Chondrocyte (in vitro differentiated cells): Measurements from ENCODE around the gene DPYD. TPM values are rescaled to one million over a fixed set of nuclear protein-coding genes. Genes with fewer than 3 reads are reported as not detected.

Experiments used
- DNase-seq: peaks from one replicate; pipeline ENCODE4 v3.0.0; 2021; ENCODE audit warnings: mixed read lengths, low spot score
- H3K27ac Mint-ChIP-seq: one replicate; pipeline ENCODE4 v1.8.0; 2021; ENCODE audit warnings: mild to moderate bottlenecking, moderate library complexity, mixed read lengths; ENCODE audit not compliant: unreplicated experiment
- H3K27me3 Mint-ChIP-seq: 2 replicates; pipeline ENCODE4 v1.8.0; 2021; ENCODE audit warnings: low read depth, mixed read lengths
- H3K36me3 Mint-ChIP-seq: 2 replicates; pipeline ENCODE4 v1.8.0; 2021; ENCODE audit warnings: low read depth, mixed read lengths
- H3K4me1 Mint-ChIP-seq: 2 replicates; pipeline ENCODE4 v1.8.0; 2021; ENCODE audit warnings: low read depth, mild to moderate bottlenecking, mixed read lengths
- H3K4me3 Mint-ChIP-seq: one replicate; pipeline ENCODE4 v1.8.0; 2021; ENCODE audit warnings: mild to moderate bottlenecking, moderate library complexity, mixed read lengths; ENCODE audit not compliant: unreplicated experiment
- H3K9me3 Mint-ChIP-seq: 2 replicates; pipeline ENCODE4 v1.8.0; 2021; ENCODE audit warnings: low read depth, mixed read lengths
- total RNA-seq: library from RNA; stranded (reverse); gene quantifications from 3 replicates; pipeline ENCODE4 v1.2.1, GENCODE V29; 2021
- TF ChIP-seq, protein P1 (sequence below): fragments of 200-600 bp; sonication (generic); IDR thresholded peaks from 2 replicates; pipeline ENCODE4 v1.5.0; 2021; ENCODE audit warnings: antibody characterized with exemption, mild to moderate bottlenecking, moderate library complexity

The DPYD gene
- total RNA-seq, 1 donor from 2014 or later = 5.3 TPM

DNA sequence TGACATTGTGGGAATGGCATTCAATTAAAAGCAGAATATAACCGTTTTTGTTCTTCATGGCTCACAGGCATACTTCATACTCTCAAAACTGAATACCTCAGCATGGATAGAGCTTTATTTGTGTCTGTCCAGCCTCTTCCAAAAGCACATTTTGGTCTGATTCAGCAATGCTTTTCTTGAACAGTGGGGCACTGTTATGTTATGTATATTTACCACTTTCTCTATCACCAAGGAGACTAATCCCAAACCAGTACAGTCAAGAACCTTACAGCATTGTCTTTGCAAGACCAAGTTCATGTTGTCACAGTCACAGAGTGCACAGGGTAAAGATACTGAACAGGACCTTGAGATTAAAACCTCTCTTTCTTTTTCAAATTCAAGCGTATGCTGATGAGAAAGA, 616.5 kb downstream of the DPYD start:
- H3K36me3 Mint-ChIP-seq = peaks cover 2% of the 10 kb centered on the region
- no peak for DNase-seq
- TF ChIP-seq, protein P1, sequence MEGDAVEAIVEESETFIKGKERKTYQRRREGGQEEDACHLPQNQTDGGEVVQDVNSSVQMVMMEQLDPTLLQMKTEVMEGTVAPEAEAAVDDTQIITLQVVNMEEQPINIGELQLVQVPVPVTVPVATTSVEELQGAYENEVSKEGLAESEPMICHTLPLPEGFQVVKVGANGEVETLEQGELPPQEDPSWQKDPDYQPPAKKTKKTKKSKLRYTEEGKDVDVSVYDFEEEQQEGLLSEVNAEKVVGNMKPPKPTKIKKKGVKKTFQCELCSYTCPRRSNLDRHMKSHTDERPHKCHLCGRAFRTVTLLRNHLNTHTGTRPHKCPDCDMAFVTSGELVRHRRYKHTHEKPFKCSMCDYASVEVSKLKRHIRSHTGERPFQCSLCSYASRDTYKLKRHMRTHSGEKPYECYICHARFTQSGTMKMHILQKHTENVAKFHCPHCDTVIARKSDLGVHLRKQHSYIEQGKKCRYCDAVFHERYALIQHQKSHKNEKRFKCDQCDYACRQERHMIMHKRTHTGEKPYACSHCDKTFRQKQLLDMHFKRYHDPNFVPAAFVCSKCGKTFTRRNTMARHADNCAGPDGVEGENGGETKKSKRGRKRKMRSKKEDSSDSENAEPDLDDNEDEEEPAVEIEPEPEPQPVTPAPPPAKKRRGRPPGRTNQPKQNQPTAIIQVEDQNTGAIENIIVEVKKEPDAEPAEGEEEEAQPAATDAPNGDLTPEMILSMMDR = no peak
- no peaks in the 10 kb centered on the region for H3K27me3 Mint-ChIP-seq
- no peaks in the 10 kb centered on the region for H3K9me3 Mint-ChIP-seq
- H3K4me1 Mint-ChIP-seq = no peaks in the 10 kb centered on the region
- H3K4me3 Mint-ChIP-seq = no peak overlapping the region
- no peak overlapping the region for H3K27ac Mint-ChIP-seq

DNA sequence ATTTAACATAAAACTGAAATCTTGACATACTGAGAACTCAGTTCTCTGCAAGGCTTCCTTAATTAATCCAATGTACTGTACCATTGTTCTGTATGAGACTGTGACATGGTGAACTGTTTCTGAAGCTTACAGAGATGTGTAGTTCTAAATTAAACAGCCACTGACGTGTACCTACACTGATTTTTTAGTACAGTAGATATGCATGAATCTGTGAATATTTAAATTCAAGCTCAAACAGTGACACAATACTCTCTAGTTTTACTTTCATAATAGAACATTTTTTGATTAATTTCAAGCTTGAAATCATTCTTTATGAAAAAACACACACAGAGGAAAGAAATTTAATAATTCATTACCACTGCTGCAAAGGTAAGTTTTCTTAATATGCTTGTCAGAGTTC, 621.9 kb downstream of the DPYD start:
- Mint-ChIP-seq H3K4me3 (no peak overlapping the region), H3K36me3 (no peaks in the 10 kb centered on the region), H3K27me3 (no peaks in the 10 kb centered on the region), H3K9me3 (no peaks in the 10 kb centered on the region), H3K4me1 (no peaks in the 10 kb centered on the region), H3K27ac (no peak overlapping the region)
- TF ChIP-seq, protein P1 = no peak
- DNase-seq = no peak

DNA sequence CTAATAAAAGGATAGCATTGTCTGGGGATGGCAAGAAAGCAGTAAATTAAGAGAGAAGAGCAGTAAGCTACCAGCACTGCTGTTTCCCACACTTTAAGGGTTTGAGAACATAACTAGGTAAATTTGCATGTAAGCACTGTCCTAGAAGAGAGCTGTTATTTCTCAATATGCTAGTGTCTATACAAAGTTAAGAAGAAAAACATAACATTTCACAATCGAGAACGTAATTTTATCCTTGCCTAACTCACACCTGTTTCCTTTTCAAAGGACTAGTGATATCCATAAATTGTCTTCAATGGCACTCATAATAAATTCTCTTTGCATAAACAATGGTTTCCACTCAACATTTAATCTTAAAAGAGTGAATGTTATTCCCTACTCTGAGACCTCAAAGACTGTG, 623.2 kb downstream of the DPYD start:
- no peaks in the 10 kb centered on the region for H3K36me3 Mint-ChIP-seq
- no peaks in the 10 kb centered on the region for H3K4me1 Mint-ChIP-seq
- H3K27me3 Mint-ChIP-seq = no peaks in the 10 kb centered on the region
- H3K4me3 Mint-ChIP-seq = no peak overlapping the region
- DNase-seq = no peak
- TF ChIP-seq, protein P1 = no peak
- no peak overlapping the region for H3K27ac Mint-ChIP-seq
- H3K9me3 Mint-ChIP-seq = no peaks in the 10 kb centered on the region

DNA sequence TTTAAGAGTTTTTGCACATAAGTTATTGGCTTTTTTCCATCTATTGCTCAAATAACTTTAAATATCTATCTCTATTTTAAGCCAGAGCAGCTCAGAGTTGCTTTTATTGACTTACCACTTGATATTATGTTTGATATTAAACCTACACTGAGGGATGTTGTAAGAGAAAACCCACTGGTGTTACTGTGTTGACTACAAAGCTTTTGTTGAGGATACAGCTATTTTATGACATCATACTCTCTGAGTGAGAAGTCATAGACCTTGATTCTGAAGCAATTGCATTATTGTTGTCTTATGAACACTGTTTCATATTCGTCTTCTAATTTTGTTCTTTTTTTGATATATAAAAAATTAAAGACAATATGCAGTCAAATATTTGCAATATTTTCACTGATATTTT, 638.9 kb downstream of the DPYD start:
- Mint-ChIP-seq H3K36me3 (peaks cover 9% of the 10 kb centered on the region), H3K27ac (no peak overlapping the region), H3K27me3 (no peaks in the 10 kb centered on the region), H3K9me3 (peaks cover 15% of the 10 kb centered on the region), H3K4me3 (no peak overlapping the region), H3K4me1 (peaks cover 9% of the 10 kb centered on the region)
- TF ChIP-seq, protein P1 = no peak
- DNase-seq = no peak

DNA sequence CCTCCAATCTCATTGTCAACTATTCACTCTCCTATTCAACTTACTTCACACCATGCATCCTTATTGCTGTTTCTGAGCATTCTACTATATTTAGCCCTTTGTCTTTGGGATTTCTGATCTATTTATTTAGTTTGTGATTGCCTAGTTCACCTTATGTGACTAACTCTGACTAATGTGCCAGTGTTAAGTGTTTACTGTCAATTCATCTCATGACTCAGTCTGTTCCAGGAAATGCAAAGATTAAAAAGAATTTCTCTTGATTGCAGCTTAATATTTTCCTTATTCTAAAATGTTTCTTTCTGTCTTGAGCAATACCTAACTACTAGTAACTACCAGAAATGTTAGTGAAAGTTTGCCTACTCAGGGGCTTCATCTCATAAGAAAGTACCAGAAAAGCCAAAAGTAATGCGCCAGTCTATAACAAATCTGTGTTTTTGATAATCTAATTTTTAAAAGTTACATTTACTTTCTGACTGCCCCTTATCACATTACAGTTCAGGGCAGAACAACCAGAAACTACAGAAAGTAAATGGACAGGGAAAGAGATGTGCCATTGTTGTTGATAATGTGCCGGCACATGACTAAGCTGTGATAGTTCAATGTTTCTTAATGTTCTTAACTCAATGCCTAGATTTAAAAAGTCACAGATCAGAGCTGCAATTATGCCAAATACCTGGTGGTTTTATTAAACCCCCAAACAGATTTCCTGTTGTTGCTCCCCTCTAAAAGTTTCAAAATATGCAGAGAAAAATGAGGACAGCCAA, 642.8 kb downstream of the DPYD start:
- Mint-ChIP-seq H3K27me3 (no peaks in the 10 kb centered on the region), H3K36me3 (peaks cover 3% of the 10 kb centered on the region), H3K9me3 (peaks cover 13% of the 10 kb centered on the region), H3K4me3 (no peak overlapping the region), H3K27ac (peak overlapping the region; percentile 10), H3K4me1 (peaks cover 9% of the 10 kb centered on the region)
- TF ChIP-seq, protein P1 = no peak
- DNase-seq = no peak
